ENCODE data around the gene PHLDA2.
"Not testable (repeated sequence)": the region's sequence is repeated elsewhere in the genome, so short reads cannot be mapped to it uniquely, and the experiment has no call there.

GRCh38 chr11:2938458-2939418 is 9.5 kb upstream of the PHLDA2 start:
- not testable (repeated sequence) for TF ChIP-seq CTCF (IDR thresholded peaks at IDR 0.05); EZH2 (IDR thresholded peaks at IDR 0.05; ENCODE audit: borderline replicate concordance, insufficient read depth, low read depth, low read length, poor library complexity, severe bottlenecking)

Measured in B cell (primary cell).